Measurements from ENCODE around the gene OPCML. TPM values are rescaled to one million over a fixed set of nuclear protein-coding genes. Genes with fewer than 3 reads are reported as not detected.

OPCML gene
- total and polyA plus RNA-seq, 2 experiments from 2014 or later = 1.2 to 4.4 TPM

DNA sequence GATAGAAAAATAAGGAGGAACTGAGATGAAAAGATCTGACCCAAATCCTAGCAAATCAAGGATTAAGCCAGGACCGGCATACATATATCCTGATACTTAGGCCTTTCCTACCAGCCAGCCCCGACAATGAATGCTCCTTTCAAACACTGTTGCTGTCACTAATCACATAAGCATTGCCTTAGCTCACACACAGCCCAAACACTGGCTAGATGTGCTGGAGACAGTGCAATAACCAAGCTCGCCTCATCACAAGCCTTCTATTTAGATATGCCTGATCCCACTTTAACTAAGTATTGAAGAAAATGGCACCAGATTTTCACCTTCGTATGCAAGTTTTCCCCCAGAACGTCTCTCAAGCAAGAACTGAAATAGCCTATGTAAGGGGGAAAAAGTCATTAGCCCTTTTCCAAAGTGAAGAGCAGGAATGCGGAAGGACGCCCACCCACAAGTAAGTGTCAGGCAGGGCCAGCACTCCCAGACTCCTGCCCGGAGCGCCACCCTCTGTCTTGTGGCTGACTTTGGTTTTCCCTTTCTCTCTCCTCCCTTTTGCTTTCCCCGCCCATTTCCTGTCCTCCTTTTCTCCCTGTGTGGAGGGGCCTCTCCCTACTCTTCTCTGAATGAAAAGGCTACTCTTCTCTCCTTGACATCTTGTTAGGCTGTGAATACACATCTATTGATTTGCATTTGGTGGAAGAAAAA is 8.9 kb upstream of the OPCML start:
- Mint-ChIP-seq H3K9me3 (peaks cover 3% of the 10 kb centered on the region; the same call in 2 of the 3 replicates), H3K36me3 (ENCODE audit: low read depth) (peaks cover 7% of the 10 kb centered on the region; the same call in 2 of the 3 replicates), H3K4me1 (peaks cover 67% of the 10 kb centered on the region), H3K27me3 (ENCODE audit: insufficient read depth, low read depth, poor library complexity) (peaks cover 13% of the 10 kb centered on the region), H3K27ac (peak overlapping the region; percentile 95), H3K4me3 (peak overlapping the region; percentile 54; the same call in 2 of the 3 replicates)
- DNase-seq (ENCODE audit: low spot score) (peak; percentile 98), ATAC-seq (peak; percentile 95)
- Histone ChIP-seq H3K27me3 (ENCODE audit: insufficient read depth) (no peaks in the 10 kb centered on the region), H2AFZ (no peak overlapping the region), H3K27ac (ENCODE audit: low read depth) (peak overlapping the region; percentile 91), H3K36me3 (ENCODE audit: insufficient read depth) (no peaks in the 10 kb centered on the region), H3F3A (replicated peaks; ENCODE audit: low read depth) (peaks cover 12% of the 10 kb centered on the region), H3K79me2 (replicated peaks; ENCODE audit: insufficient read depth) (no peaks in the 10 kb centered on the region), H3K4me3 (peak overlapping the region; percentile 26), H3K9me2 (ENCODE audit: insufficient read depth) (no peaks in the 10 kb centered on the region), H3K4me1 (ENCODE audit: insufficient read depth) (peaks cover 61% of the 10 kb centered on the region), H3K4me2 (peak overlapping the region; percentile 48), H4K20me1 (replicated peaks; ENCODE audit: insufficient read depth) (no peaks in the 10 kb centered on the region)
- TF ChIP-seq CREB1 (CRISPR knock-in tag; IDR thresholded peaks at IDR 0.05; ENCODE audit: low read depth) (no peak), ZNF331 (CRISPR knock-in tag; IDR thresholded peaks at IDR 0.05; ENCODE audit: low read depth) (no peak), STAT1 (IDR thresholded peaks at IDR 0.05; ENCODE audit: unreplicated experiment) (no peak), ZNF114 (CRISPR knock-in tag; IDR thresholded peaks at IDR 0.05) (no peak), JUNB (IDR thresholded peaks at IDR 0.05; ENCODE audit: unreplicated experiment) (no peak), POLR2AphosphoS5 (IDR thresholded peaks at IDR 0.05; ENCODE audit: low read depth) (peak; percentile 53), EZH2 (IDR thresholded peaks at IDR 0.05; ENCODE audit: low read depth, unreplicated experiment) (no peak), NANOG (IDR thresholded peaks at IDR 0.05; ENCODE audit: borderline replicate concordance) (0 out of 2 replicates have a peak, but pooled peaks have one; percentile 18), EZH2phosphoT487 (IDR thresholded peaks at IDR 0.05; ENCODE audit: unreplicated experiment) (no peak)
- TF ChIP-seq, protein P1, sequence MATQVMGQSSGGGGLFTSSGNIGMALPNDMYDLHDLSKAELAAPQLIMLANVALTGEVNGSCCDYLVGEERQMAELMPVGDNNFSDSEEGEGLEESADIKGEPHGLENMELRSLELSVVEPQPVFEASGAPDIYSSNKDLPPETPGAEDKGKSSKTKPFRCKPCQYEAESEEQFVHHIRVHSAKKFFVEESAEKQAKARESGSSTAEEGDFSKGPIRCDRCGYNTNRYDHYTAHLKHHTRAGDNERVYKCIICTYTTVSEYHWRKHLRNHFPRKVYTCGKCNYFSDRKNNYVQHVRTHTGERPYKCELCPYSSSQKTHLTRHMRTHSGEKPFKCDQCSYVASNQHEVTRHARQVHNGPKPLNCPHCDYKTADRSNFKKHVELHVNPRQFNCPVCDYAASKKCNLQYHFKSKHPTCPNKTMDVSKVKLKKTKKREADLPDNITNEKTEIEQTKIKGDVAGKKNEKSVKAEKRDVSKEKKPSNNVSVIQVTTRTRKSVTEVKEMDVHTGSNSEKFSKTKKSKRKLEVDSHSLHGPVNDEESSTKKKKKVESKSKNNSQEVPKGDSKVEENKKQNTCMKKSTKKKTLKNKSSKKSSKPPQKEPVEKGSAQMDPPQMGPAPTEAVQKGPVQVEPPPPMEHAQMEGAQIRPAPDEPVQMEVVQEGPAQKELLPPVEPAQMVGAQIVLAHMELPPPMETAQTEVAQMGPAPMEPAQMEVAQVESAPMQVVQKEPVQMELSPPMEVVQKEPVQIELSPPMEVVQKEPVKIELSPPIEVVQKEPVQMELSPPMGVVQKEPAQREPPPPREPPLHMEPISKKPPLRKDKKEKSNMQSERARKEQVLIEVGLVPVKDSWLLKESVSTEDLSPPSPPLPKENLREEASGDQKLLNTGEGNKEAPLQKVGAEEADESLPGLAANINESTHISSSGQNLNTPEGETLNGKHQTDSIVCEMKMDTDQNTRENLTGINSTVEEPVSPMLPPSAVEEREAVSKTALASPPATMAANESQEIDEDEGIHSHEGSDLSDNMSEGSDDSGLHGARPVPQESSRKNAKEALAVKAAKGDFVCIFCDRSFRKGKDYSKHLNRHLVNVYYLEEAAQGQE (IDR thresholded peaks at IDR 0.05; ENCODE audit: unreplicated experiment) = no peak
- TF ChIP-seq, protein P2, sequence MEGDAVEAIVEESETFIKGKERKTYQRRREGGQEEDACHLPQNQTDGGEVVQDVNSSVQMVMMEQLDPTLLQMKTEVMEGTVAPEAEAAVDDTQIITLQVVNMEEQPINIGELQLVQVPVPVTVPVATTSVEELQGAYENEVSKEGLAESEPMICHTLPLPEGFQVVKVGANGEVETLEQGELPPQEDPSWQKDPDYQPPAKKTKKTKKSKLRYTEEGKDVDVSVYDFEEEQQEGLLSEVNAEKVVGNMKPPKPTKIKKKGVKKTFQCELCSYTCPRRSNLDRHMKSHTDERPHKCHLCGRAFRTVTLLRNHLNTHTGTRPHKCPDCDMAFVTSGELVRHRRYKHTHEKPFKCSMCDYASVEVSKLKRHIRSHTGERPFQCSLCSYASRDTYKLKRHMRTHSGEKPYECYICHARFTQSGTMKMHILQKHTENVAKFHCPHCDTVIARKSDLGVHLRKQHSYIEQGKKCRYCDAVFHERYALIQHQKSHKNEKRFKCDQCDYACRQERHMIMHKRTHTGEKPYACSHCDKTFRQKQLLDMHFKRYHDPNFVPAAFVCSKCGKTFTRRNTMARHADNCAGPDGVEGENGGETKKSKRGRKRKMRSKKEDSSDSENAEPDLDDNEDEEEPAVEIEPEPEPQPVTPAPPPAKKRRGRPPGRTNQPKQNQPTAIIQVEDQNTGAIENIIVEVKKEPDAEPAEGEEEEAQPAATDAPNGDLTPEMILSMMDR (conservative IDR thresholded peaks at IDR 0.05; ENCODE audit: low read depth in 2 of 2) = peak; percentile 51 to 73
- TF ChIP-seq, protein P3, sequence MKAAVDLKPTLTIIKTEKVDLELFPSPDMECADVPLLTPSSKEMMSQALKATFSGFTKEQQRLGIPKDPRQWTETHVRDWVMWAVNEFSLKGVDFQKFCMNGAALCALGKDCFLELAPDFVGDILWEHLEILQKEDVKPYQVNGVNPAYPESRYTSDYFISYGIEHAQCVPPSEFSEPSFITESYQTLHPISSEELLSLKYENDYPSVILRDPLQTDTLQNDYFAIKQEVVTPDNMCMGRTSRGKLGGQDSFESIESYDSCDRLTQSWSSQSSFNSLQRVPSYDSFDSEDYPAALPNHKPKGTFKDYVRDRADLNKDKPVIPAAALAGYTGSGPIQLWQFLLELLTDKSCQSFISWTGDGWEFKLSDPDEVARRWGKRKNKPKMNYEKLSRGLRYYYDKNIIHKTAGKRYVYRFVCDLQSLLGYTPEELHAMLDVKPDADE (IDR thresholded peaks at IDR 0.05) = peak; percentile 63
- TF ChIP-seq, protein P4, sequence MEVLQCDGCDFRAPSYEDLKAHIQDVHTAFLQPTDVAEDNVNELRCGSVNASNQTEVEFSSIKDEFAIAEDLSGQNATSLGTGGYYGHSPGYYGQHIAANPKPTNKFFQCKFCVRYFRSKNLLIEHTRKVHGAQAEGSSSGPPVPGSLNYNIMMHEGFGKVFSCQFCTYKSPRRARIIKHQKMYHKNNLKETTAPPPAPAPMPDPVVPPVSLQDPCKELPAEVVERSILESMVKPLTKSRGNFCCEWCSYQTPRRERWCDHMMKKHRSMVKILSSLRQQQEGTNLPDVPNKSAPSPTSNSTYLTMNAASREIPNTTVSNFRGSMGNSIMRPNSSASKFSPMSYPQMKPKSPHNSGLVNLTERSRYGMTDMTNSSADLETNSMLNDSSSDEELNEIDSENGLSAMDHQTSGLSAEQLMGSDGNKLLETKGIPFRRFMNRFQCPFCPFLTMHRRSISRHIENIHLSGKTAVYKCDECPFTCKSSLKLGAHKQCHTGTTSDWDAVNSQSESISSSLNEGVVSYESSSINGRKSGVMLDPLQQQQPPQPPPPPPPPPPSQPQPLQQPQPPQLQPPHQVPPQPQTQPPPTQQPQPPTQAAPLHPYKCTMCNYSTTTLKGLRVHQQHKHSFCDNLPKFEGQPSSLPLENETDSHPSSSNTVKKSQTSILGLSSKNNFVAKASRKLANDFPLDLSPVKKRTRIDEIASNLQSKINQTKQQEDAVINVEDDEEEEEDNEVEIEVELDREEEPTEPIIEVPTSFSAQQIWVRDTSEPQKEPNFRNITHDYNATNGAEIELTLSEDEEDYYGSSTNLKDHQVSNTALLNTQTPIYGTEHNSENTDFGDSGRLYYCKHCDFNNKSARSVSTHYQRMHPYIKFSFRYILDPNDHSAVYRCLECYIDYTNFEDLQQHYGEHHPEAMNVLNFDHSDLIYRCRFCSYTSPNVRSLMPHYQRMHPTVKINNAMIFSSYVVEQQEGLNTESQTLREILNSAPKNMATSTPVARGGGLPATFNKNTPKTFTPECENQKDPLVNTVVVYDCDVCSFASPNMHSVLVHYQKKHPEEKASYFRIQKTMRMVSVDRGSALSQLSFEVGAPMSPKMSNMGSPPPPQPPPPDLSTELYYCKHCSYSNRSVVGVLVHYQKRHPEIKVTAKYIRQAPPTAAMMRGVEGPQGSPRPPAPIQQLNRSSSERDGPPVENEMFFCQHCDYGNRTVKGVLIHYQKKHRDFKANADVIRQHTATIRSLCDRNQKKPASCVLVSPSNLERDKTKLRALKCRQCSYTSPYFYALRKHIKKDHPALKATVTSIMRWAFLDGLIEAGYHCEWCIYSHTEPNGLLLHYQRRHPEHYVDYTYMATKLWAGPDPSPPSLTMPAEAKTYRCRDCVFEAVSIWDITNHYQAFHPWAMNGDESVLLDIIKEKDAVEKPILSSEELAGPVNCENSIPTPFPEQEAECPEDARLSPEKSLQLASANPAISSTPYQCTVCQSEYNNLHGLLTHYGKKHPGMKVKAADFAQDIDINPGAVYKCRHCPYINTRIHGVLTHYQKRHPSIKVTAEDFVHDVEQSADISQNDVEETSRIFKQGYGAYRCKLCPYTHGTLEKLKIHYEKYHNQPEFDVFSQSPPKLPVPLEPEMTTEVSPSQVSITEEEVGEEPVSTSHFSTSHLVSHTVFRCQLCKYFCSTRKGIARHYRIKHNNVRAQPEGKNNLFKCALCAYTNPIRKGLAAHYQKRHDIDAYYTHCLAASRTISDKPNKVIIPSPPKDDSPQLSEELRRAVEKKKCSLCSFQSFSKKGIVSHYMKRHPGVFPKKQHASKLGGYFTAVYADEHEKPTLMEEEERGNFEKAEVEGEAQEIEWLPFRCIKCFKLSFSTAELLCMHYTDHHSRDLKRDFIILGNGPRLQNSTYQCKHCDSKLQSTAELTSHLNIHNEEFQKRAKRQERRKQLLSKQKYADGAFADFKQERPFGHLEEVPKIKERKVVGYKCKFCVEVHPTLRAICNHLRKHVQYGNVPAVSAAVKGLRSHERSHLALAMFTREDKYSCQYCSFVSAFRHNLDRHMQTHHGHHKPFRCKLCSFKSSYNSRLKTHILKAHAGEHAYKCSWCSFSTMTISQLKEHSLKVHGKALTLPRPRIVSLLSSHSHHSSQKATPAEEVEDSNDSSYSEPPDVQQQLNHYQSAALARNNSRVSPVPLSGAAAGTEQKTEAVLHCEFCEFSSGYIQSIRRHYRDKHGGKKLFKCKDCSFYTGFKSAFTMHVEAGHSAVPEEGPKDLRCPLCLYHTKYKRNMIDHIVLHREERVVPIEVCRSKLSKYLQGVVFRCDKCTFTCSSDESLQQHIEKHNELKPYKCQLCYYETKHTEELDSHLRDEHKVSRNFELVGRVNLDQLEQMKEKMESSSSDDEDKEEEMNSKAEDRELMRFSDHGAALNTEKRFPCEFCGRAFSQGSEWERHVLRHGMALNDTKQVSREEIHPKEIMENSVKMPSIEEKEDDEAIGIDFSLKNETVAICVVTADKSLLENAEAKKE (CRISPR knock-in tag; IDR thresholded peaks at IDR 0.05) = no peak; the same call in 1 of the 2 replicates

Data from GM23338 (cell line).